GM23338 (cell line): ENCODE results near the gene ADAMTS15.

Experiments
- CREB1 ChIP-seq: fragments of 250-450 bp; sonication (Bioruptor Pico); IDR thresholded peaks from 2 replicates; pipeline ENCODE4 v1.5.0; 2020; ENCODE audit warnings: low read depth, mild to moderate bottlenecking, moderate library complexity
- CTCF ChIP-seq, 2 experiments: fragments of 200-600 bp in 1 of 2; sonication (generic) in 1 of 2; conservative IDR thresholded peaks; 2 replicates each; pipeline versions ENCODE4 v1.5.1 to v1.6.1; 2016 to 2017; ENCODE audit warnings: antibody characterized with exemption in 2 of 2, low read depth in 2 of 2, mild to moderate bottlenecking in 2 of 2, moderate library complexity in 1 of 2
- ETS1 ChIP-seq: IDR thresholded peaks from 2 replicates; pipeline ENCODE4 v1.6.1; 2016; ENCODE audit warnings: antibody characterized with exemption
- EZH2 ChIP-seq: fragments of 200-600 bp; sonication (generic); IDR thresholded peaks from one replicate; pipeline ENCODE4 v1.8.0; 2017; ENCODE audit warnings: antibody characterized with exemption, mild to moderate bottlenecking, low read depth; ENCODE audit not compliant: unreplicated experiment
- EZH2phosphoT487 ChIP-seq: fragments of 200-600 bp; sonication (generic); IDR thresholded peaks from one replicate; pipeline ENCODE4 v1.8.1; 2018; ENCODE audit warnings: antibody characterized with exemption; ENCODE audit not compliant: unreplicated experiment
- JUNB ChIP-seq: IDR thresholded peaks from one replicate; pipeline ENCODE4 v1.6.1; 2016; ENCODE audit warnings: antibody characterized with exemption; ENCODE audit not compliant: unreplicated experiment
- NANOG ChIP-seq: IDR thresholded peaks from 2 replicates; pipeline ENCODE4 v1.6.1; 2016; ENCODE audit warnings: antibody characterized with exemption, borderline replicate concordance
- POLR2AphosphoS5 ChIP-seq: IDR thresholded peaks from 2 replicates; pipeline ENCODE4 v1.6.1; 2016; ENCODE audit warnings: antibody characterized with exemption, low read depth
- REST ChIP-seq: IDR thresholded peaks from one replicate; pipeline ENCODE4 v1.6.1; 2018; ENCODE audit warnings: antibody characterized with exemption; ENCODE audit not compliant: unreplicated experiment
- STAT1 ChIP-seq: IDR thresholded peaks from one replicate; pipeline ENCODE4 v1.6.1; 2016; ENCODE audit warnings: antibody characterized with exemption; ENCODE audit not compliant: unreplicated experiment
- ZNF114 ChIP-seq: fragments of 250-450 bp; sonication (Bioruptor Pico); IDR thresholded peaks from 2 replicates; pipeline ENCODE4 v1.5.0; 2020; ENCODE audit warnings: mild to moderate bottlenecking, moderate library complexity
- ZNF331 ChIP-seq: fragments of 250-450 bp; sonication (Bioruptor Pico); IDR thresholded peaks from 2 replicates; pipeline ENCODE4 v1.5.0; 2020; ENCODE audit warnings: low read depth, mild to moderate bottlenecking, moderate library complexity
- ZNF462 ChIP-seq: fragments of 250-450 bp; sonication (Bioruptor Pico); IDR thresholded peaks from 2 replicates; pipeline ENCODE4 v1.5.0; 2020; ENCODE audit warnings: mild to moderate bottlenecking, moderate library complexity

GRCh38 chr11:130471731-130472433 lies 23.4 kb downstream of the ADAMTS15 start:
- TF ChIP-seq CREB1 (CRISPR knock-in tag) (no peak), CTCF (conservative IDR thresholded peaks at IDR 0.05; ENCODE audit: low read depth in 2 of 2) (no peak), ZNF331 (CRISPR knock-in tag) (no peak), EZH2 (no peak), ETS1 (no peak), EZH2phosphoT487 (no peak), JUNB (no peak), REST (no peak), POLR2AphosphoS5 (no peak), NANOG (no peak), ZNF462 (CRISPR knock-in tag) (no peak), STAT1 (no peak), ZNF114 (CRISPR knock-in tag) (no peak)
